Fibroblast of upper back skin (primary cell): ENCODE results near the gene UAP1L1.
"Not testable (repeated sequence)": the region's sequence is repeated elsewhere in the genome, so short reads cannot be mapped to it uniquely, and the experiment has no call there.

Source experiments
- DNase-seq: peaks from one replicate; pipeline ENCODE4 v3.0.0-alpha.2; 2013

Gene UAP1L1

DNA sequence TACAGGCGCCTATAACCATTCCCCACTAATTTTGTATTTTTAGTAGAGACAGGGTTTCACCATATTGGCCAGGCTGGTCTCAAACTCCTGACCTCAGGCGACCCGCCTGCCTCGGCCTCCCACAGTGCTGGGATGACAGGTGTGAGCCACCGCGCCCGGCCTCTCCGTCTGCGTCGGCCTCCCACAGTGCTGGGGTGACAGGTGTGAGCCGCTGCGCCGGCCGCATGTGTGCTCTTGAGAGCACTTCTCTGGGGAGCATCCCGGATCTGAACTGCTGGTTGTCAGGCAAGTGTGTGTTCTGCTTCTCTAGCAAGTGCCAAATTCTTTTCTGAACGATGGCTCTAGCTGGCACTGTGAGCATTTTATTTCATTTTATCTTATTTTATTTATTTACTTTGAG, 19.8 kb upstream of the UAP1L1 start:
- DNase-seq: no peak

- DNase-seq: no peak
Measured at GRCh38 chr9:137058521-137059234, 18.6 kb upstream of the UAP1L1 start.

- DNase-seq: no peak
Measured at GRCh38 chr9:137062384-137062783, 14.9 kb upstream of the UAP1L1 start.

GRCh38 chr9:137062798-137063197, 14.5 kb upstream of the UAP1L1 start:
- not testable (repeated sequence) for DNase-seq

DNA sequence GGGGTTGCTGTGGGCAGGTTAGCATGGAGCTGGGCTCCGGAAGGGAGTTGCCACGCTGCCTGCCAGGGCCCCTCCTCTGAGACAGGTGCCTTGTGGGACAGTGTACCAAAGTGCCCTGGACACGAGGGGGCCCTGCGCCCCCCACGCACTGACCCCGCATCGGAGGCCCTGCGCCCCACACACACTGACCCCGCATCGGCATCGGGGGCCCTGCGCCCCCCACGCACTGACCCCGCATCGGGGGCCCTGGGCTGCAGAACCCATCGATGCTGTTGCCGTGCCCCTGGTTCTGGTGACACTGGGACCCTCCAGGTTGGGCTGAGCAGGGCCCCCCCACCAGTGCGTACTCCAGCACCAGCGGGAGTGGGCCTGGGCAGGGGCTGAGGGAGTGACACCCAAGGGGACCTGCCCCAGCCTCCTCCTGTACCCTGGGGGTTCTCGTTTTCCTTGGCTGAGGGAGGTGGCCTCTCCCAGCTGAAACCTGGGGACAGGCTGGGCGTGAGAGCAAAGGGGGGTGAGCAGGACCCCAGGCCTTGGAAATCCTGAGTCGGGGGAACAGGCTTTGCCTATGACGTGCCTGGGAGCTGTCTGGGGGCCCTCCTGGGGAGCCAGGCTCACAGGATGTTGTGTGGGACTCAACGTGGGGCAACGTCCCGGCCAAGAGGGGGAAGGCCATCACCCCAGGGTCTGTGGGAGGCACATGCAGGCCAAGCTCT, 13.8 kb upstream of the UAP1L1 start:
- DNase-seq: no peak

DNA sequence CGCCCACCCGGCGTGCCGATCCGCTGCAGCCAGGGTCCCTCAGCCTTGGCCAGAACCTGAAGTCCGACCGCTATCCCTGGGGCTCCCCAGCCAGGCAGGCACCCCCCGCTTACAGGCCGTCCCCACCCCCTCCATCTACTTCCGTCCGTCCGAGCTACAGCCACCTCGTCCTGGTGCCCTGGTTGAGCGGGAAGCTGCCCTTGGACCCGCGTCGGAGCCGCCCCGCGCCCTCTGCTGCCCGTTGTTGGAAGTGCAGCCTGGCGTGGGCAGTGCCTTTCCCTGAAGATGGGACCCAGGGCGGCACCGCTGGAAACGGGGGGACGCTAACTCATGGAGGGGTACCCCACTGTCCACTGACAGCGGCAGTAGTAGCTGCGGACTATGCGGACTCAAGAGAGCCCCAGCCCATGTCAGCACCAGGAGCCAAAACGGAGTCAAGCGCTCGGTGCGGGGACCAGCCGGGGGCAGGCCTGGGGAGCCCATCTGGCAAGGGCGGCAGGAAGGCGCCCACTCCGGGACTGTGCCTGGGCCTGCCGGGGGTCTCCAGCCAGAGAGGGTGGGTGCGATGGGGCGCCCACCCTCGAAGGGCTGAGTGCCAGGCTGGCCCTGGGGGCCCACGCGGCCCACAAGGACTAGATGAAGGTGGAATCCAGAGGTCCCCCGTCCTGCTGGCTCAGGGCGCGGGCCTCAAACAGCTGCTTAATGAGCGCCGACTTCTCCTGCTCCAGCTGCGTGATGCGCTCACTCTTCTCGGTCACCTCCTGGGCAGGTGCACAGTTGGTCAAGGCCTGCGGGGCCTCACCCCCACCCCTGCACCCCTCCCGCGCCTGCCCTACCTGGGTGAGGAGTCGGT, 13.1 kb upstream of the UAP1L1 start:
- DNase-seq: no peak

- DNase-seq: no peak
Measured at GRCh38 chr9:137064880-137065164, 12.5 kb upstream of the UAP1L1 start.

- DNase-seq: no peak
Measured at GRCh38 chr9:137065336-137065967, 11.9 kb upstream of the UAP1L1 start.

GRCh38 chr9:137066096-137066861, 11.0 kb upstream of the UAP1L1 start:
- no peak for DNase-seq

DNA sequence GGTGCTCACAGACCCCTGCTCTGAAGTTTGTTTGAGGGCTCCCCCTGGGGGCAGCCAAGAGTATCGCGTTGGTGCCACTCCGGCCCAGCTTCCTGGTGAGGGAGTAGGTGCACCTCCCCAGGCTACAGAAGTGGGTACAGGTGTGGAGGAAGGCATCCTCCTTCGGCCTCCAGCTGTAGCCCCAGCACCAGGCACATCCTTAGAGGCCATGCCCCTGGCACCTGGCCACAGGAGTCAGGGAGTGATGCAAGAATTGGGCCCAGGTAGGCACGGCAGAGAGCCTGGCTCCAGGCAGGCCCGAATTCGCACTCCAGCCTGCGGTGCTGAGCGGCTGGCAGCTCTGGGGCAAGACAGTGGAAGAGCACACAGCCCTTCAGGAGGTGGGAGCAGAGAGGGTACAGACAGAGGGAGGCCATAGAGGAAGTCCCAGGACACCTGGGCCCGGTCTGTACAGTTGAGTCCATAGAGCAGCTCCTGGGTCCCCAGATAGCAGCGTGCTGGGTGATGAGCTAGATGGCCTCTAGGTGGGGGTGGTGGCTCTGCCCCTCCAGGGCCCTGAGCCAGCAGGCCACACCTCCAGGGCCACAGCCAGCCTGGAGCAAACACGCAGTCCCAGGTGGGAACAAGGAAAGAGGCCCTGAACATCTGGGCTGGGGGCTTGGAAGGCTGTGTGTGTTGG, 9.3 kb upstream of the UAP1L1 start:
- peak; percentile 73 for DNase-seq

- DNase-seq: no peak
Measured at GRCh38 chr9:137068539-137069507, 8.5 kb upstream of the UAP1L1 start.

DNA sequence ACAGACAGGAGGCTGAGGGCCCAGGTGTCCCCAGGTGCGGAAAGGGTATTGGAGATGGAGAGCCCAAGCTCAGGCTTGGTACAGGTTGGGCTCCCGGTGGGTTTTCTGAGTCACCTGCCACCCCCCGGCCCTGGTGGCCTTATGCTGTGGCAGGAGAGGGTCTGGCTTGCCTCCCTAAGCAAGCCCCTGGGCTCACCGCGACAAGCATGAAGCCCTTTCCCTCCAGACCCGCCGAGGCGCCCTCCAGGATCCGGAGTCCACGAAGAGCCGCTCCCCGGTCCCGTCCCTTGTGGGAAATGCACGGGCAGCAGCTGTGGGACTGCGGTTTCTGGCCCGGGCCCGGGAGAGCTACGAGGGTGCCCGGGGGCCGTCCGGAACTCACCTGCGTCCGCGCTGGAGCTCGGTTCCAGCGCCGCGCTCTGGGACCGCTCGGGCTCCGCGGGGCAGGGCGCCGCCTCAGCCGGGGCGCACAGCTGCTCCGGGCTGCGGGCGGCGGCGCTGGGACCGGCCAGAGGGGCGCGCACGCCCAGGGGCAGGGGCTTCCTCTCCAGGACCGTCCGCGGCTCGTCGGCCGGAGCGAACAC, 7.7 kb upstream of the UAP1L1 start:
- no peak for DNase-seq

GRCh38 chr9:137070201-137070905, 7.0 kb upstream of the UAP1L1 start, which contains the start of gene SAPCD2:
Gene SAPCD2 (minus strand): TSS chr9:137070557. CDS start chr9:137070460, 97 bp downstream.
- peak; percentile 82 for DNase-seq

DNA sequence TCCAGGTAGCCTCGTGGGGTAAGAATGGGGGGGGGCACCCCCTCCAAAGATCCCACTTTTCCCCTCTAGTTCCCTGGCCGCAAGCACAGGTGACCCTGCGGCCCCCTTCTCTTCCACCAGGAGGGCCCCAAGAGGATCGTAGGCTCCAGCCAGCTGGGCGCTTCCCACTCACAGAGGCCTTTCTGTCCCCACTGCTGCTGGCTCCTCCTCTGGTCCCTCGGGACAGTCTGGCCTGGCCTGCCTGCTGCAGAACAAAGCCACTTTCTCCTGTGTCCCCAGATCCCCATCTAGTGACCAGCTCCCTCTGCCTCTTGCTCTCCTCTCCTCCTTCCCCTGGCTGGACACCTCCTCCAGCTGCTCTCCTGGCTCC, 6.4 kb upstream of the UAP1L1 start:
- DNase-seq: no peak

GRCh38 chr9:137071282-137071681, 6.0 kb upstream of the UAP1L1 start:
- DNase-seq: no peak

DNA sequence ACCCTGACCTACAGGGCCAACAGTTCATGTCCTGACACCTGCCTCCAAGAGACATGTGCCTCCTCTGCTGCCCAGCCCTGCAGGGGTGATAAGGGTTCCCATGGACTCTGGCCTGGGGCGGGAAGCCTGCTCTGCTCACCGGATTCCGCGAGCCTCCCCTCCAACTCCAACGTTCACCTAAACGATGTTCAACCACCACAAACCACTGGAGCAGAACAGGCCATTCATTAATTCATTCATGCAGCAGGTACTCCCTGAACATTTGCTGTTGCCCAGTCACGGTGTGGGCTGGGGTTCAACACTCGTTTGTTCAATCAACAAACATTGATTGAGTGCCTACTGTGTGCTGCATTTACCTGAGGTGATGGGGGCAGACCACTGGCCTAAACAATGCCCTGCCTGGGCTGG, 3.3 kb upstream of the UAP1L1 start:
- DNase-seq: no peak

DNA sequence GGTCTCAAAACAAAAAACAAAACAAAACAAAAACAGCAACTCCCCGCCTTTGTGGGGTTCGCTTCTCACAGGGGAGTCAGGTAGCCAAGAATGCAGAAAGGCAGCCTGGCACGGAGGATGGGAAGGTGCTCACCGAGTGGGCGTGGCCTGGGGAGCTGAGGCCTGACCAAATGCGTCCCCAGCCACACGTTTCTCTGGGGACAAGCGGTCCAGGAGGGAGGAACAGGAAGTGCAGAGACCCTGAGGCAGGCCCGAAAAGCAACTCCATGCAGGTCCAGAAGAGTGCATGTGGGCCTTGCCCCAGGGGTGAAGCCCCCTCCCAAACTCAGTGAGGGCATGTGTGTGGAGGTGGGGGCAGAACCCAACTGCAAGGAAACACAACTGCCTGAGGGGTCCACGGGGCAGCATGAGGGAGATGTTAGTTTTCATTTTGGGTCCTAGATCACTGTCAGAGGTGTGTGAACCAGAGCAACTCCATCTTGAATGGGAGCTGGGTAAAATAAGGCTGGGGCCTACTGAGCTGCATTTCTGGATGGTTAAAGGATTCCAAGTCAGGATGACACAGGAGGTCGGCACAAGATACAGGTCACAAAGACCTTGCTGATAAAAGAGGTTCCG, 2.6 kb upstream of the UAP1L1 start:
- DNase-seq: no peak

DNA sequence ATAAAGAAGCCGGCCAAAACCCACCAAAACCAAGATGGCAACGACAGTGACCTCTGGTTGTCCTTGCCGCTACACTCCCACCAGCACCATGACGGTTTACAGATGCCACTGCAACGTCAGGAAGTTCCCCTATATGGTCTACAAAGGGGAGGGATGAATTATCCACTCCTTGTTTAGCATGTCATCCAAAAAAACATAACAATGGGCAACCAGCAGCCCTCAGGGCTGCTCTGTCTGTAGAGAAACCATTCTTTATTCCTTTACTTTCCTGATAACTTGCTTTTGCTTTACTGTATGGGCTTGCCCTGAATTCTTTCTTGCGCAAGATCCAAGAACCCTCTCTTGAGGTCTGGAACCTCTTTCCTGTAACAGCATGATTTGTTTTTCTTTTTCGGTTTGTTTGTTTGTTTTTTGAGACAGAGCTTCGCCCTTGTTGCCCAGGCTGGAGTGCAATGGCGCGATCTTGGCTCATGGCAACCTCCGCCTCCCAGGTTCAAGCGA, 2.0 kb upstream of the UAP1L1 start:
- DNase-seq: no peak

DNA sequence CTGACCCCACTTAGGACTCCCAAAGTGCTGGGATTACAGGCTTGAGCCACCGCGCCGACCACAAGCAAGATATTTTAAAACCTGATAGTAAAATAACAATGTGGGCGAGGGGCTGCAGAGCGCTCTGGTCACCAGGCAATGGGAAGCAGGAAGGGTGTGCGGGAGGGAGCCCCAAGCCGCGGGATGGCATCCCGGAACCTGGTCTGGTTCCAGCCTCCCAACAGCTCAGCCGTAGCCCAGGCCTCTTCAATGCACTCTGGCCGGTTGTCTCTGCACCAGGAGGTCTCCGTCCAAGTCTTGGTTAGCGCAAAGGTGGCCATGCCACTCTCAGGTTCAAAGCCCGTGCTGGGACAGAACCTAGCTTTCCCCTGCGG, 694 bp upstream of the UAP1L1 start:
- DNase-seq: no peak
